MM.1S (cell line): ENCODE measurements around the gene DEPDC1B.

ENCODE experiments used
- CTCF ChIP-seq: fragments of 300-600 bp; sonication (generic); IDR thresholded peaks from 2 replicates; pipeline ENCODE4 v1.5.1; 2016; ENCODE audit warnings: antibody characterized with exemption, low read length, mixed read lengths
- EZH2 ChIP-seq: fragments of 300-600 bp; sonication (generic); optimal IDR thresholded peaks from 2 replicates; pipeline ENCODE3; 2017; ENCODE audit warnings: low read depth, mild to moderate bottlenecking, antibody characterized with exemption, low read length, mixed read lengths

DNA sequence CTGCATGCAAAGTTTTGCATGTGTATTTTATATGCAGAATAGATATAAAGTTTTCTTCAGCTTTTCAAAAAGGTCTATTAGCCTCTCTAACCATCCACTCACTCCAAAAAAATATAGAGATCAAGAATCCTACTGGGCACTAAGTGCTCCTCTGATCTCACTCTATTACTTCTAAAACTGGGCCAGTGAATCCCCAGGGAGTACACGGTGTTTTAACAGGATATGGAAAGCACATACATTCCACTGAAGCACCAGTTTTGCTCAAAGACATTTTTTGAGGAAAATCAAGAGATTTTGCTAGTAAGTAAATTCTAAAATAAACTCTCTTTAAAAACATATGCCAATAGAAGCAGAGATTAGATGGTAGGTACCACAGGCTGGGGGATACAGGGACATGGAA, 95.2 kb downstream of the DEPDC1B start:
- TF ChIP-seq EZH2 (no peak), CTCF (no peak)
